Smooth muscle cell (in vitro differentiated cells): ENCODE results near the gene MIER2. TPM values are rescaled to one million over a fixed set of nuclear protein-coding genes. Genes with fewer than 3 reads are reported as not detected.

Experiments used
- DNase-seq: peaks from one replicate; lab custom pipeline; 2025; ENCODE audit not compliant: unreplicated experiment; lab: John Stamatoyannopoulos, UW
- H2AFZ ChIP-seq: fragments of 200-600 bp; sonication (generic); 2 replicates; pipeline ENCODE4 v1.6.0; 2016; ENCODE audit warnings: antibody characterized with exemption, low read depth, mild to moderate bottlenecking
- H3F3A ChIP-seq: fragments of 200-600 bp; sonication (generic); 2 replicates; pipeline ENCODE4 v1.6.0; 2017; ENCODE audit warnings: antibody characterized with exemption, low read depth
- H3K27ac ChIP-seq: fragments of 200-600 bp; sonication (generic); 2 replicates; pipeline ENCODE4 v1.5.1; 2016; ENCODE audit warnings: low read depth, mild to moderate bottlenecking
- H3K27me3 ChIP-seq: fragments of 200-600 bp; sonication (generic); 2 replicates; pipeline ENCODE4 v1.6.1; 2016; ENCODE audit warnings: low read depth, mild to moderate bottlenecking
- H3K36me3 ChIP-seq: fragments of 200-600 bp; sonication (generic); 2 replicates; pipeline ENCODE4 v1.5.1; 2016; ENCODE audit warnings: low read depth
- H3K4me1 ChIP-seq: fragments of 200-600 bp; sonication (generic); 2 replicates; pipeline ENCODE4 v1.5.1; 2016; ENCODE audit warnings: low read depth
- H3K4me2 ChIP-seq: fragments of 200-600 bp; sonication (generic); 2 replicates; pipeline ENCODE4 v1.6.0; 2016; ENCODE audit warnings: mild to moderate bottlenecking
- H3K4me3 ChIP-seq: fragments of 200-600 bp; sonication (generic); 2 replicates; pipeline ENCODE4 v1.5.1; 2016; ENCODE audit warnings: mild to moderate bottlenecking
- H3K79me2 ChIP-seq: fragments of 200-600 bp; sonication (generic); 2 replicates; pipeline ENCODE4 v1.6.0; 2016; ENCODE audit warnings: low read depth, mild to moderate bottlenecking
- H3K9ac ChIP-seq: fragments of 200-600 bp; sonication (generic); 2 replicates; pipeline ENCODE4 v1.6.0; 2016; ENCODE audit warnings: low read depth
- H3K9me3 ChIP-seq: fragments of 200-600 bp; sonication (generic); replicated peaks from 2 replicates; pipeline ENCODE4 v1.5.1; 2016; ENCODE audit warnings: low read depth
- H4K20me1 ChIP-seq: fragments of 200-600 bp; sonication (generic); 2 replicates; pipeline ENCODE4 v1.6.0; 2016; ENCODE audit warnings: low read depth
- CTCF ChIP-seq: fragments of 200-600 bp; sonication (generic); IDR thresholded peaks from 2 replicates; pipeline ENCODE4 v1.5.1; 2017; ENCODE audit warnings: borderline replicate concordance, mild to moderate bottlenecking, antibody characterized with exemption; ENCODE audit not compliant: insufficient read depth, poor library complexity, severe bottlenecking
- WGBS: methylation state at CpG from one replicate; pipeline ENCODE4 v1.1.7; 2016; ENCODE audit warnings: low lambda C conversion rate; 5-methylcytosine and 5-hydroxymethylcytosine counted together
- polyA plus RNA-seq: library from polyadenylated mRNA; unstranded; fragments of >200 nt; fragmentation: Nextera tagmentation; extraction: Ambion mirVana; gene quantifications from 2 replicates; pipeline ENCODE4 v1.2.1, GENCODE V29; 2016
- total RNA-seq: library from RNA; depleted of rRNA; stranded (reverse); fragments of >200 nt; gene quantifications from 2 replicates; pipeline ENCODE4 v1.2.3, GENCODE V29; 2014

Gene MIER2
- total and polyA plus RNA-seq, 2 experiments from 2014 or later = 12.7 to 79.7 TPM

GRCh38 chr19:367963-368629 is 23.5 kb upstream of the MIER2 start:
- no peak for DNase-seq
- Histone ChIP-seq H3K36me3 (no peaks in the 10 kb centered on the region), H3K4me1 (no peaks in the 10 kb centered on the region), H3K9ac (no peak overlapping the region), H2AFZ (no peak overlapping the region), H3K4me2 (no peak overlapping the region), H4K20me1 (no peaks in the 10 kb centered on the region), H3K27me3 (no peaks in the 10 kb centered on the region), H3K27ac (no peak overlapping the region), H3K79me2 (no peaks in the 10 kb centered on the region), H3K4me3 (no peak overlapping the region), H3K9me3 (no peaks in the 10 kb centered on the region), H3F3A (no peaks in the 10 kb centered on the region)
- WGBS = 89% methylated on average over 22 of the region's 22 CpGs
- no peak for TF ChIP-seq CTCF

- H3K79me2 ChIP-seq = no peaks in the 10 kb centered on the region
- H3F3A ChIP-seq = no peaks in the 10 kb centered on the region
- no peak for DNase-seq
- H3K4me2 ChIP-seq = no peak overlapping the region
- H3K9ac ChIP-seq = no peak overlapping the region
- no peaks in the 10 kb centered on the region for H3K36me3 ChIP-seq
- H3K27me3 ChIP-seq = no peaks in the 10 kb centered on the region
- H4K20me1 ChIP-seq = no peaks in the 10 kb centered on the region
- H3K9me3 ChIP-seq = no peaks in the 10 kb centered on the region
- H3K4me1 ChIP-seq = no peaks in the 10 kb centered on the region
- H3K4me3 ChIP-seq = no peak overlapping the region
- no peak overlapping the region for H2AFZ ChIP-seq
- 94% methylated on average over 14 of the region's 14 CpGs for WGBS
- H3K27ac ChIP-seq = no peak overlapping the region
- TF ChIP-seq CTCF = no peak
Measured at GRCh38 chr19:367561-367960, 23.0 kb upstream of the MIER2 start.

GRCh38 chr19:366951-367350 is 22.4 kb upstream of the MIER2 start:
- DNase-seq = no peak

More at GRCh38 chr19:366951-367350, 22.4 kb upstream of the MIER2 start:
- Histone ChIP-seq H3K27ac (no peak overlapping the region), H3F3A (no peaks in the 10 kb centered on the region), H3K27me3 (no peaks in the 10 kb centered on the region), H3K4me1 (no peaks in the 10 kb centered on the region), H3K36me3 (no peaks in the 10 kb centered on the region), H3K9me3 (no peaks in the 10 kb centered on the region), H3K79me2 (no peaks in the 10 kb centered on the region), H4K20me1 (no peaks in the 10 kb centered on the region), H3K4me3 (no peak overlapping the region), H2AFZ (no peak overlapping the region), H3K4me2 (no peak overlapping the region), H3K9ac (no peak overlapping the region)
- 91% methylated on average over 8 of the region's 8 CpGs for WGBS
- no peak for TF ChIP-seq CTCF
